GM18505 (cell line): Measurements from ENCODE around the gene PTGS1.
A peak's percentile ranks its signal among the peaks of the same experiment; 100 is the strongest.
"Not testable (repeated sequence)": the region's sequence is repeated elsewhere in the genome, so short reads cannot be mapped to it uniquely, and the experiment has no call there.

Source experiments
- ATAC-seq: cut with Tn5 transposase; IDR thresholded peaks from one replicate; pipeline ENCODE4 v1.9.1; 2021; ENCODE audit not compliant: unreplicated experiment
- POLR2A ChIP-seq: IDR thresholded peaks from 4 replicates; pipeline ENCODE4 v1.6.1; 2011; ENCODE audit warnings: borderline replicate concordance; ENCODE audit not compliant: insufficient read depth, insufficient read length; ENCODE audit errors: extremely low read depth

Gene PTGS1

DNA sequence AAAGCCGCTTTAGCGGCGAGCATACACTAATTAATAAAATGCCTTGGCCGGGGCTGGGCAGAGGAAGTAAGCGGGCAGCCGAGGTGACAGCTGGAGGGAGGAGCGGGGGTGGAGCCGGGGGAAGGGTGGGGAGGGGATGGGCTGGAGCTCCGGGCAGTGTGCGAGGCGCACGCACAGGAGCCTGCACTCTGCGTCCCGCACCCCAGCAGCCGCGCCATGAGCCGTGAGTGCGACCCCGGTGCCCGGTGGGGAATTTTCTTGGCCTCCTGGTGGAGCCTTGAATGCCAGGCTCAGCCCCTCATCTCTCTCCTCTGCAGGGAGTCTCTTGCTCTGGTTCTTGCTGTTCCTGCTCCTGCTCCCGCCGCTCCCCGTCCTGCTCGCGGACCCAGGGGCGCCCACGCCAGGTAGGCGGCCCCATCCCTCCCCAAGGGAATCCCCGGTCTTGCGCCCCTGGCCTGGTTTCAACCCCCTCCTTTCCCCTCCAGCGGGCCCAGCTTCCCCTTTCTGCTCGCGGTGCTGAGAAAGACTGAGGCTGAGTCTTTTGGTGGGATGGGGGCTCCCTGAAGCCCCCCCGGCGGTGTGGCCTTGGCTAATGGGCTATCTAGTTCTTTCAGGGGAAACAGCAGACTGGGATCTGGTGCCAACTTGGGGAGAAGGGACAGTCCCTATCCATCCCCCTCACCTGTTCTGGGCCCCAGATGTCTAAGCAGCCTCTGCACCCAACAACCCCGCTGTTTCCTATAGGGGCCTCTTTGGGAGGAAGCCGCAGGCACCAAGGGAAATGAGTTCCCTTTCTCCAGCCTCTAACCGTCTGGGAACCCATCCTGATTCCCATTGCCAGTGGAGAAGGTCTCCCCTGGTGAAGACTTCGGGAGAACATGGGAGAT is at the start of gene PTGS1:
TSS of gene PTGS1 (plus strand) at position 156 of the 887 bp plus-strand sequence. CDS start at position 217, 61 bp downstream.
- no peak for TF ChIP-seq POLR2A
- peak; percentile 54 for ATAC-seq

DNA sequence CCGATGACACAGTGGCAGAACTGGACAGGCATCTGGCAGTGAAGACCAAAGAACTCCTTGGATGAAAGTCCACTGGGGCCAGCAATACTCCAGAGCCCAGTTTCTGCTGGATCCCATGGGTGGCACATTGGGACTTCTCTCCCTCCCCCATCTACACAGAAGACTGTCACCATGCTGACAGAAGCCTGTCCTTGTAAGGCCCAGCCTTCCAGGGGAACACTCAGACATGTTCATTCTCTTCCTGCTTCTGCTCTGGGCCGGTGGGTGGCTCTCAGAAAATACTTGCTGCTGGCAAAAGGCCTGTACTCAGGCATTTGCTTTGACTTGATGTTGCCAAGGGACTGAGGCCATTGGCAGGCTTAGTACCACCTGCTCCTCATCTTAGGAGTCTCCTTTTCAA is 48.3 kb upstream of the PTGS1 start:
- ATAC-seq = no peak
- TF ChIP-seq POLR2A = no peak

DNA sequence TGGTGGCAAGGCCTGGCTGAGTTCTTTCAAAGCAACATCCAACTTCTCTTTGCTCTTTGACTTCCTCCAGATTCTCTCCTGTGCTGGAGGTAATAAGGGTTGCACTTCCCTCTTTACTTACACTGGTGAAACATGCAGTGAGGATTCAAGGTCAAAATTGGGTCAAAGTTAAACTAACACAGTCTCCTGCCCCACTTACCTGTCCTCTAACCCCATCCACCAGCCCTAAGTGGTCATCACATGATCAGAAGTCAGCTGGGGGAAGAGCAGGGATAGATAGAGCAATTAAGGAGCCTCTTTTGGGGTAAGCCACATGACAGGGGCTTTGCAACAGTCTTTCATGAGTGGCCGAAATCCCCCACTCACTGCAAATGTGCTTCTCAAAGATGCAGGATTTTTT is 46.2 kb upstream of the PTGS1 start:
- ATAC-seq = not testable (repeated sequence)

DNA sequence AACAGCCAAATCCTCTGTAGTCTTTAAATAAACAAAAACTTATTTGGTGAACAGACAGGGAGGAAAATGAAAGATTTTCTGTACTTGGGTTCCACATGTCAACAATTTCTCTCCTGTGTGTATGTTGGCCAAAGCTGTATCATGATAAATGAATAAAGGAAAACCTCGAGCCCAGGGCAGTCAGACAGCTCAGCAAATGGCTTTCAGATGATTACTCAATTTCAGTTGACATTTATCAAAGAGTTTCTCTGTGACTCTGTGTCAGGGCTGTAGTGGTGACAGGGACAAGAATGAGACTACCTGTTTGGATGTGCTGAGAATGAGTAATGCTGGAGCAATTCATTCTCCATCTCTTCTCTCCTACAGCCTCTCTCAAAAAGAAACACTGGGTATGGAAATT is 45.7 kb upstream of the PTGS1 start:
- ATAC-seq = no peak
- no peak for TF ChIP-seq POLR2A

DNA sequence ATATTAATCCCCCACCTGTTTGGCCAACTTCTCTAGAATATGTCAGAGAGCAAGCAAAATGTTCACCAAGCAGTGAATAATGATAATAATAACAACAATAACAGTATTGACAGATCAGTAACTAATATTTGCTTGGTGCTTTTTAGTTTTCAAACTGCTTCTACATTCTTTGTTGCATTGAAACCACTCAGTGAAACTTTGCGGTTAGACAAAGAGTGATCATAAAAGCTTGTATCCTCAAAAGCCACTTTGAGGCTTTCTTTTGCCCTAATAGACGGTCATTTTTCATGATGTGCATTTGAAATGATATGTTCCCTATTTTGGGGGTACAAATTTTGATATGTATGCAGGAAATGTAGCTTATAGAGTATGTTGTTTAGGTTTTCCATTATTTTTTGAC is 43.6 kb upstream of the PTGS1 start:
- no peak for TF ChIP-seq POLR2A
- no peak for ATAC-seq

DNA sequence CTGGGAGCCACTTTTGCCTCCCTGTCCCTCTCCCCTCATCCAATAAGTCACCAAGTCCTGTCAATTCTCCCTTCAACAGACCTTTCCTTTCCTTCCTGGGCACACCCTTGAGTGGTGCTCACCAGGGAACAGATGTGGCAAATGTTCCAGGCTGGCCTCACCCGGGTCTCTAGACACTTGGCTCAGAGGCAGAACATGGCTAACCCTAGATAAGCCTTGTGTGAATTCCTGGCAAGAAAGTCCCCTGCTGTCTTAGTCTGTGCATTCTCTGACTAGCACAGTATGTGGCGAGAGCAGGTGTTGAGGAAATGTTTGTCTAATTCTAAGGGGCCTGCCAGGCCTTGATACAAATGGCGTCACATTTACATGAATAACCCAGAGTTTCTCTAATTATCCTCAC is 41.2 kb upstream of the PTGS1 start:
- no peak for TF ChIP-seq POLR2A

DNA sequence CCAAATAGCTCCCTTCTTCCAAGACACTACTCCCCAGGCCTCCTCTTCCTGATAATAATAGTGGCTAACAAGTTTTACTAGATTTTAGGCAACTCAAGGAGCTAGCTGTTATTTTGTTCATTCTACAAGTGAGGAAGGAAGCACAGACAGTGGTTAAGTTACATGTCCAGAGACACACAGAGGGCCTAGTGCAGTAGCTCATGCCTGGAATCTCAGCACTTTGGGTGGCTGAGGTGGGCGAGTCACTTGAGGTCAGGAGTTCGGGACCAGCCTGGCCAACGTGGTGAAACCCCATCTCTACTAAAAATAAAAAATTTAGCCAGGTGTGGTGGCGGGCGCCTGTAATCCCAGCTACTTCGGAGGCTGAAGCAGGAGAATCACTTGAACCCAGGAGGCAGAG is 40.4 kb upstream of the PTGS1 start:
- not testable (repeated sequence) for ATAC-seq

More for the DNA sequence above, 41.2 kb upstream of the PTGS1 start:
- no peak for ATAC-seq

DNA sequence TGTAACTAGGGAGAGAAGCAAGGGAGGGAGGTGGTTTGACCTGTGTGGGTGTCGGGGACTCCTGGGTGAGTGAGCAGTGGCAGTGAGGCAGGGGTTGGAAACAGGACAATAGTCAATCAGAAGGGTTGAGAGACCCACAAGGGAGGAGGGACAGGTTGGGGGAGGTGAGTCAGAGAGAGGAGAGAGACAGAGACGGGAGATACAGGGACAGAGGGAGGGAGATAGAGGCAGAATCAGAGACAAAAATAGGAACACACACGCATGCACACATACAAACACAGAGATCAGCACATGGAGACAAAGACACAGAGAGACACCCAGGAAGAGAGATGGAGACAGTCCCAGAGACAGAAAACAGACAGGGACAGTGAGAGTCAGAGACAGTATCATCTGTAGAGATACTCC is 39.3 kb upstream of the PTGS1 start:
- no peak for TF ChIP-seq POLR2A
- ATAC-seq = no peak

DNA sequence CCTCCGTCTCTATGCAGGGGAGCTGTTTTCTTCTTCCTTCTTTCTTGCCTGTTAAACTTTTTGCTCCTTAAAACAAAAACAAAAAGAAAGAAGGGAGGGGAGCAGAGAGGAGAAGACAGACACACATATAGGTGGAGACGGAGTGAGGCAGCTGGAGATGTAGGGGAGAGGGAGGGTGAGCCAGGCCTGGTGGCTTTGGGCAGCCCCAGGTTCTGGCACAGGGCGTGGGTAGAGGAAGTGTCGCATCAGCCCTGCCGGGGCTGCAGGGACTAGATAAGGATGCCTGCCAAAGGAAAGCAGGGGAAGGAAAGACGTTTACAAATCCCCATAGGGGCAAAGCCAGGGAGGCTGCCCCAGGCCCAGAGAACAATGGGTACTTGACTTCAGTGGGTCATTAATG is 38.7 kb upstream of the PTGS1 start:
- no peak for TF ChIP-seq POLR2A
- ATAC-seq = no peak

DNA sequence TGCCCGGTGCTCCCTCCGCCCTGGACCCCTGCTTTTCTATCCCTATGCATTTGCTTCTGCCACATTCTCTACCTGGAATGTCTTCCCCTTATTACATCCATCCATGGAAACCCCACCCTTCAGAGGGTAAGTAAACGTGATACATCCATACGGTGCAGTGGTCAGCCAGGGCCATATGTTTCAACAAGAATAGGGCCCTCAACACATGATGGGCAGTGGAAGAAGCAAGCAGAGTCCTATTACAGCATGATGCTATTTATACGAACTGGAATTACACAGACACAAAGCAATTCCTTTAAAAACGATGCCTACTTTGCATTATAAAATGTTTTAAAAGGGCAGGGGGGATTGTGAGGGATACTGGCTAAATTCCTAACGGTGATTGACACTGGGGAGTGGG is 38.2 kb upstream of the PTGS1 start:
- no peak for ATAC-seq
- no peak for TF ChIP-seq POLR2A

DNA sequence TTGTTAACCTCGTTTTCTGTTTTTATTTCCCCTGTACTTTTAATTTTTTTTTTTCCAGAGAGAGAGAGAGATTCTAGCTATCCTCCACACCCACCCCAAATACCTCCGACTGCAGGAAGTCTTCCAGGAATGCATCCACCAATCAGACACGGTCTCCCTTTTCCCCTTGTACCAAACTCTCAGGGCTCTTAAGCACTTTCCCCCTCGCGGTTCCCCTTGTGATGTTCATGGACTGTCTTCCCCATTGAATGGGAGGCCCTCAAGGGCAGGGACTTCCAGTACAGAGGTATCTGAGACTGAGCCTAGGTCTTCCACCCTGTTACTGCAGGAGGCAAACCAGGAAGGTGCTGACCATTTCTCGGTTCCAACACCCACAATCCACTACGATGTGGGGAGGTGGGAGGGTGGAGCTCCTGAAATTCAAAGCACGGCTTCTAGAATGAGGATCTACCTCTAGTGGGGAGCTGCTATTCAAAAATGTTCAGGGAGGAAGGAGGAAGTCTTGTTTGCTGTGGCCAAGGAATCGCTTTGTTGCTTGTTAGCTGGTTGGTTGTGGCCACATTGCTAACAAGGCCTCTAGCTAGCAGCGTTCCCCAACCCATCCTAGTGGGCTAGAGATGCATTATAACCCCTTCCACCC is 37.5 kb upstream of the PTGS1 start:
- TF ChIP-seq POLR2A = no peak
- no peak for ATAC-seq

DNA sequence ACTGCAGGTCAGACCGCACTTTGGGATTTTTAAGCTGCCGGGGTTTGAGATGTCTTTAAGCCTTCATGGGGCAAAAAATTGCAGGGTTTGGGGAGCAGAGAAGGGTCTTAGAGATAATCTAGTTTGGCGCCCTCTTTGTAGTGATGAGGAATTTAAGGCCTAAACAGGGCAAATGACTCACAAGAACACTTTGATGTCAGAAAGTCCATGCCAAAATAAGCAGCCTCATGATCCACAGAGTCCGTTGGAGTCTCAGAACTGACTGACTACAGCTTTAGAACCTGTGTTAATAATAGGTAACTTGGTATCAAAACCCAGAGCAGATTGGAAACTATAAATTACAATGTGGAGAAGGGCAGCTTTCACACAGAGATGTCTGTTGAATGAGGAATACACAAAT is 35.9 kb upstream of the PTGS1 start:
- TF ChIP-seq POLR2A = no peak
- ATAC-seq = no peak

DNA sequence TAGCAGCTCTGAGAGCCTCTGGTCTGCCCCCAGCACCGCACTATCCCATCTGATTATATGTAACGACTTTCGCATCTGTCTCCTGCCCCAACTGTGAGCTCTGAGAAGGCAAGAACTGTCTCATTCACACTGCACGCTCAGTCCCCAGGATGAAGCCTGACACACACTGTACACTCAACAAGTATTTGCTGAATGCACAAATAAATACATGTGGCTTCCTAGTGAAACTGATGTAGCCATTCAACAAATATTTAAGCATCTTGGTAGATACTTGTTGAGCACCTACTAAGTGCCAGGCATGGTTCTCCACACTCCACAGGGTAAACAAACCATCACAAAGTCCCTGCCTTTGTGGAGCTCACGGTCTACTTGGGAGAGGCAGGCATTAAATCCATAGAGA is 34.6 kb upstream of the PTGS1 start:
- no peak for ATAC-seq

DNA sequence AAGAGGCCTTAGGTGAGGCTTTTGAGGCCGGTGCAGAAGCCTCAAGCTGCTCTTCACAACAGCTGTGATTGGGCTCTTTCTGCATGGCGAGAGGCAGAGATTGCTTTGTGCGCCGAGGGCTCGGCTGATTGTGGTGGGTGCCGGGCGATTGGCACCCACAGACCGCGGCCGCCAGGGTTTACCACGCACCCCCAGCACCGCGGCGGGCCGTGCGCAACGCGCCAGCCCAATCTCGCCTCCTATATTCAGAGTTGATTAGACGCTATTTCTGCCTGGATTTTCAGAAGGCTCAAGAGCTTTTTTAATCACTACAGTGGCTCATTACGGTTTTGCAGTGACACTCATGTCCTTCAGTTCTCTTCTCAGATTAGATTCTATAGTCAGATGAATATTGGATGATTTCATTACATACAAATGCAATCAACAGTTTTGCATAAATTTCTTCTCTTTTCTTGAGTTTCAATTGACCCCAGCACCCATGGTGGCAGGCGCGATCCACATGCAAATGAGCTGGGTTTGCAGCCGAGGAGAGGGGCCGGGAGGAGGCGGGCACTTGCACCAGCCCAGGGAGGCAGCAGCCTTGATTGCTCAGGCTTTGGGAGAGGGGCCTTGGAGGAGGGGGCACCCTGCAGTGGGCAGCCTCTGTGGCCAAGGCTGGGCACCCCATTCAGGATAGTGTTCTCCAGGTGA is 33.8 kb upstream of the PTGS1 start:
- ATAC-seq = no peak
- TF ChIP-seq POLR2A = no peak

More for the DNA sequence above, 34.6 kb upstream of the PTGS1 start:
- TF ChIP-seq POLR2A = no peak
